ENCODE results near the gene APOBEC3H. TPM values are rescaled to one million over a fixed set of nuclear protein-coding genes. Genes with fewer than 3 reads are reported as not detected.

APOBEC3H gene
- polyA plus RNA-seq, 1 experiment = 0.11 TPM

DNA sequence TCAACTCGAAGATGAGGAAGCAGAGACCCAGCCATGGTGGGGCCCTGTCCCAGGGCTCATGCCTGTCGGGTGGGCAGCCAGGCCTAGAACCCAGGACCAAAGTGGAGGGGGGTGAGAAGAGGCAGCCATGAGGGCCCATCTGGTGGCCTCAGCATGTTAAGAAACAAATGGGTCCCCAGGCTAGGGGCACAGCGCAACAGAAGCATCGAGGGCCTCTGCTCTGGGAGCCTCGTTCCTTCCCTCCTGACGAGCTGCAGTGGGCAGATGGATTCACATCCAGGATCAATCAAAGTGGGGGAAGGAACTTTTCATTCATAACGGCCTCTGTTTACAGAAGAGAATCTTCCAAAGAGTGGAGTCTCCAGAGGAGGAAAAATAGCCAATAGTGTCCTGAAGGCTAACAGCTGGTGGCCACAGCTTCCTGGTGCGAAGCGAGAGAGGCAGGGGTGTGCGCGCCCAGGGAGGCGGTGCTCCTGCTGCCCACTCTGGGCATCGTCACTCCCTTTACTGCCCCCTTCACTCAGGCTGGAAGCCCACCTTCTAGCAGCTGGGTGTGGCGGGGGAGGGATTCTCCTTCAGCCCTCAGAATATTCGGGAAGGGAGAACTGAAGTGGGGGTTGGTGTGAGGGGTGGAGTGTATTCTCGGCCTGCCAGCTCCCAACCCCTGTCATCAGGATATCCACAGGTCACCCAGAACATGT, 51.1 kb downstream of the APOBEC3H start:
- Histone ChIP-seq H3K27ac (ENCODE audit: low read depth, low read length) (no peak overlapping the region), H3K27me3 (ENCODE audit: control insufficient read depth, insufficient read depth, low read length) (peaks cover under 1% of the 10 kb centered on the region), H3K4me3 (ENCODE audit: low read depth, low read length) (no peak overlapping the region), H3K9me3 (ENCODE audit: control insufficient read depth, insufficient read depth, low read length) (no peaks in the 10 kb centered on the region; the same call in 1 of the 2 replicates)
- CTCF ChIA-PET = no interaction called here
- no peak for DNase-seq (ENCODE audit: low read depth, low spot score)
- TF ChIP-seq, protein P1, sequence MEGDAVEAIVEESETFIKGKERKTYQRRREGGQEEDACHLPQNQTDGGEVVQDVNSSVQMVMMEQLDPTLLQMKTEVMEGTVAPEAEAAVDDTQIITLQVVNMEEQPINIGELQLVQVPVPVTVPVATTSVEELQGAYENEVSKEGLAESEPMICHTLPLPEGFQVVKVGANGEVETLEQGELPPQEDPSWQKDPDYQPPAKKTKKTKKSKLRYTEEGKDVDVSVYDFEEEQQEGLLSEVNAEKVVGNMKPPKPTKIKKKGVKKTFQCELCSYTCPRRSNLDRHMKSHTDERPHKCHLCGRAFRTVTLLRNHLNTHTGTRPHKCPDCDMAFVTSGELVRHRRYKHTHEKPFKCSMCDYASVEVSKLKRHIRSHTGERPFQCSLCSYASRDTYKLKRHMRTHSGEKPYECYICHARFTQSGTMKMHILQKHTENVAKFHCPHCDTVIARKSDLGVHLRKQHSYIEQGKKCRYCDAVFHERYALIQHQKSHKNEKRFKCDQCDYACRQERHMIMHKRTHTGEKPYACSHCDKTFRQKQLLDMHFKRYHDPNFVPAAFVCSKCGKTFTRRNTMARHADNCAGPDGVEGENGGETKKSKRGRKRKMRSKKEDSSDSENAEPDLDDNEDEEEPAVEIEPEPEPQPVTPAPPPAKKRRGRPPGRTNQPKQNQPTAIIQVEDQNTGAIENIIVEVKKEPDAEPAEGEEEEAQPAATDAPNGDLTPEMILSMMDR (IDR thresholded peaks at IDR 0.05; ENCODE audit: low read depth, low read length) = no peak
- POLR2A ChIA-PET = interaction anchor here (0.7 to 1.9 kb wide), 2 partner anchors 18 to 171 kb away, joined by 7 to 8 read pairs; partner anchors contain the start of gene RPL3

- CTCF ChIA-PET = interaction anchor here (0.5 to 0.8 kb wide), 2 partner anchors 66 to 278 kb away, joined by 3 read pairs; no protein-coding TSS in a partner anchor
- POLR2A ChIA-PET = interaction anchor here (1.9 kb wide), 1 partner anchor 170 kb away, joined by 7 read pairs; the partner anchor contains the start of gene RPL3
- no peak for DNase-seq (ENCODE audit: low read depth, low spot score)
- Histone ChIP-seq H3K27ac (ENCODE audit: low read depth, low read length) (no peak overlapping the region), H3K4me3 (ENCODE audit: low read depth, low read length) (no peak overlapping the region), H3K9me3 (ENCODE audit: control insufficient read depth, insufficient read depth, low read length) (no peaks in the 10 kb centered on the region; the same call in 1 of the 2 replicates), H3K27me3 (ENCODE audit: control insufficient read depth, insufficient read depth, low read length) (peaks cover 8% of the 10 kb centered on the region)
- TF ChIP-seq, protein P1 (IDR thresholded peaks at IDR 0.05; ENCODE audit: low read depth, low read length) = no peak
These were observed 51.9 kb downstream of the APOBEC3H start for GRCh38 chr22:39148727-39149535.

DNA sequence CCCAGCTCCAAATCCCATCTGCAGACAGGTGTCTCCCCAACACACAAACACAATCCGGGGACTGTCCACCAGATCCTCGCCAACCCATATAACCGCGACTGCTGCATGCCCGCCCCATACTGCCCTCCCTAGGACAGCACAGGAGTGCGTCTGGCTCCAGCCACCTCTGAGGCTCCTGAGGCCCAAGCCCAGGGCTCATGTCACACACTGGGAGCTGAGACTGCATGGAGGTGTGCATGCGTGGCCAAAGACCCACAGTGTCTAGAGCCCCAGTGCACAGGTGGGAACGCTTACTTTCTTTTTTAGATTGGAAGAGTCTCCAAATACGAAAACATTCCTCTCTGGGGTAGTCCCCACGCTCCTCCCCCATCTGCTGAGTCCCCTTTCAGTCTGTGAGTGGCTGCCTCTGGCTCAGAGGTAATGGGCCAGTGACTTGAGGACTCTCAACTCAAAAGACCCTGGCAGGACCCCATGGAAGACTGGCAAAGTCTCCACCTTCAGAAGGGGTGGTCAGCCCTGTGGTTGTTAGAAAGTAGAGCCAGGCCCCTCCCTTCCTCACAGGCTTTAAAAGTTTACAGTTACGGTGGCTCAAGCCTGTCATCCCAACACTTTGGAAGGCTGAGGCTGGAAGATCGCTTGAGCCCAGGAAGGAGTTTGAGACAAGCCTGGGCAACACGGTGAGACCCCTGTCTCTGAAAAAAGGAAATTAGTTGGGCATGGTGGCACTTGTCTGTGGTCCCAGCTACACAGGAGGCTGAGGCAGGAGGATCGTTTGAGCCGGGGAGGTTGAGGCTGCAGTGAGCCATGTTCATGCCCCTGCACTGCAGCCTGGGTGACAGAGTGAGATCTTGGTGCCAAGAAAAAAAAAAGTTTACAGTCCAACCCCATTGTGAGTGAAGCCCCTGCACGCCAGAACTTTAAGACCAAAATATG, 53.1 kb downstream of the APOBEC3H start:
- ChIA-PET CTCF (interaction anchor here (2.4 kb wide), 1 partner anchor 166 kb away, joined by 11 read pairs; no protein-coding TSS in a partner anchor), POLR2A (no interaction called here)
- H3K27me3 ChIP-seq (ENCODE audit: control insufficient read depth, insufficient read depth, low read length) = peaks cover 20% of the 10 kb centered on the region
- no peak overlapping the region for H3K4me3 ChIP-seq (ENCODE audit: low read depth, low read length)
- H3K27ac ChIP-seq (ENCODE audit: low read depth, low read length) = no peak overlapping the region
- H3K9me3 ChIP-seq (ENCODE audit: control insufficient read depth, insufficient read depth, low read length) = no peaks in the 10 kb centered on the region; the same call in 1 of the 2 replicates
- TF ChIP-seq, protein P1 (IDR thresholded peaks at IDR 0.05; ENCODE audit: low read depth, low read length) = no peak
- DNase-seq (ENCODE audit: low read depth, low spot score) = no peak

DNA sequence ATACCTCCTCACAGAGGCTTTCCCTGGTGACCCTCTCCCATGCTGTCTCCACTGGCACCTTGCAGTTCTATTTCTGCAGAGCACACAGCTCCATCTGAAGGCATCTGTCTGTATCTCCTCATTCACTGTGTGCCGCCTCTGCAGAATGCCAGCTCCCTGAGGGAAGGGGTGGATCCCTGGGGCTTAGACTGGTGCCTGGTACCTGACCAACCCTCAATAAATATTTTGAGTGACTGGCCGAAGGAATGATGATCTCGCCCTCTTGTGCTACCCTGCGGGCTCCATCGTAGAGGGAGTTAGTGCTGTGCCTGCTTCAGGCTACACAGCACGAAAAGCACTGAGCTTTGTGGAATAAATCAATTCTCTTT, 53.8 kb downstream of the APOBEC3H start:
- ChIA-PET CTCF (interaction anchor here (2.4 kb wide), 1 partner anchor 165 kb away, joined by 11 read pairs; no protein-coding TSS in a partner anchor), POLR2A (no interaction called here)
- TF ChIP-seq, protein P1 (IDR thresholded peaks at IDR 0.05; ENCODE audit: low read depth, low read length) = no peak
- Histone ChIP-seq H3K4me3 (ENCODE audit: low read depth, low read length) (no peak overlapping the region), H3K27ac (ENCODE audit: low read depth, low read length) (no peak overlapping the region), H3K27me3 (ENCODE audit: control insufficient read depth, insufficient read depth, low read length) (peaks cover 24% of the 10 kb centered on the region), H3K9me3 (ENCODE audit: control insufficient read depth, insufficient read depth, low read length) (no peaks in the 10 kb centered on the region; the same call in 1 of the 2 replicates)
- DNase-seq (ENCODE audit: low read depth, low spot score) = no peak

All from AG04450 (cell line).